ENCODE measurements around the gene BMPR1B.

The BMPR1B gene

DNA sequence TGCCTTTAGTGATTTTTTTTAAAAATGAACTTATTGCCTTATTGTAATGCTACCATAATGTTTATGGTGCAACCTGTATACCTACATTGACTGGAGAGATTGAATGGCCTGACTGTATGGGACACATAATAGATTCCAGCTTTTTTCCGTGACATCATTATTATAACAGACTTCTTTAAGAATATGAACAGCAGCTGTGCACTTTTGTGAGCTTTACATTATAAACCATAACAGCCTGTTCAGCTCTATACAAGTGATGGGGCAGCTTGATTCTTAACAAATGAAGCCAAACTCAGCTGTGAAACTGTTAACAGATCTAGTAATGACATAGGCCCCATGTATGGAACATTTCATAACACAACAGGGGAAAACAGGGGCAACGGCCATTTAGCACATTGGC lies 187.0 kb downstream of the BMPR1B start (continued):
- TF ChIP-seq, protein P1, sequence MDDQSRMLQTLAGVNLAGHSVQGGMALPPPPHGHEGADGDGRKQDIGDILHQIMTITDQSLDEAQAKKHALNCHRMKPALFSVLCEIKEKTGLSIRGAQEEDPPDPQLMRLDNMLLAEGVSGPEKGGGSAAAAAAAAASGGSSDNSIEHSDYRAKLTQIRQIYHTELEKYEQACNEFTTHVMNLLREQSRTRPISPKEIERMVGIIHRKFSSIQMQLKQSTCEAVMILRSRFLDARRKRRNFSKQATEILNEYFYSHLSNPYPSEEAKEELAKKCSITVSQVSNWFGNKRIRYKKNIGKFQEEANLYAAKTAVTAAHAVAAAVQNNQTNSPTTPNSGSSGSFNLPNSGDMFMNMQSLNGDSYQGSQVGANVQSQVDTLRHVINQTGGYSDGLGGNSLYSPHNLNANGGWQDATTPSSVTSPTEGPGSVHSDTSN (CRISPR knock-in tag; IDR thresholded peaks at IDR 0.05) = no peak

DNA sequence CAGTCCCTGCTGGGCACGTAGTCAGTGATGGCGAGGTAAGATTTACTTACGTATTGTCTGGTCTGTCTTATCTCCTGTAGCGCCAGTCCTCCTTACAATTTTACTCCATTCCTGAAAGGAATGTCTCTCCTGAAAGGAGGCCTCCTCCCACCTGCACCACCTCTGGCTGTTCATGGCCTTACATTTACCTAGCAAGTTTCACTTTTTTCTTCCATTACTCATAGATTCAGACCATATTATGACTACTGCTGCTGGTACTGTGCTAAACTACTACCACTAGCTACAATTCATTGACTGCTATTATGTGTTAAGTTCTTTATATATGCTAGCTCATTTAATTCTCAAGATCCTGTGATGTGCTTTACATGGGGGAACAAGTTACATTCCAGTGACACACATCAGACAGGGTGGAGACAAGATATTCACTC lies 189.9 kb downstream of the BMPR1B start:
- TF ChIP-seq, protein P2, sequence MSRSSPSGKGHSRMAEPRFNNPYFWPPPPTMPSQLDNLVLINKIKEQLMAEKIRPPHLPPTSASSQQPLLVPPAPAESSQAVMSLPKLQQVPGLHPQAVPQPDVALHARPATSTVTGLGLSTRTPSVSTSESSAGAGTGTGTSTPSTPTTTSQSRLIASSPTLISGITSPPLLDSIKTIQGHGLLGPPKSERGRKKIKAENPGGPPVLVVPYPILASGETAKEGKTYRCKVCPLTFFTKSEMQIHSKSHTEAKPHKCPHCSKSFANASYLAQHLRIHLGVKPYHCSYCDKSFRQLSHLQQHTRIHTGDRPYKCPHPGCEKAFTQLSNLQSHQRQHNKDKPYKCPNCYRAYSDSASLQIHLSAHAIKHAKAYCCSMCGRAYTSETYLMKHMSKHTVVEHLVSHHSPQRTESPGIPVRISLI (tag by site-specific recombination; IDR thresholded peaks at IDR 0.05) = no peak
- TF ChIP-seq ZNF335 (tag by site-specific recombination; conservative IDR thresholded peaks at IDR 0.05) = no peak
- TF ChIP-seq WT1 (tag by site-specific recombination; IDR thresholded peaks at IDR 0.05) = no peak
- no peak for TF ChIP-seq ZNF560 (tag by site-specific recombination; IDR thresholded peaks at IDR 0.05; ENCODE audit: borderline replicate concordance)
- TF ChIP-seq ZNF629 (tag by site-specific recombination; IDR thresholded peaks at IDR 0.05) = no peak
- TF ChIP-seq ZNF555 (tag by site-specific recombination; conservative IDR thresholded peaks at IDR 0.05) = no peak
- no peak for TF ChIP-seq ZNF184 (tag by site-specific recombination; IDR thresholded peaks at IDR 0.05)
- TF ChIP-seq, protein P3, sequence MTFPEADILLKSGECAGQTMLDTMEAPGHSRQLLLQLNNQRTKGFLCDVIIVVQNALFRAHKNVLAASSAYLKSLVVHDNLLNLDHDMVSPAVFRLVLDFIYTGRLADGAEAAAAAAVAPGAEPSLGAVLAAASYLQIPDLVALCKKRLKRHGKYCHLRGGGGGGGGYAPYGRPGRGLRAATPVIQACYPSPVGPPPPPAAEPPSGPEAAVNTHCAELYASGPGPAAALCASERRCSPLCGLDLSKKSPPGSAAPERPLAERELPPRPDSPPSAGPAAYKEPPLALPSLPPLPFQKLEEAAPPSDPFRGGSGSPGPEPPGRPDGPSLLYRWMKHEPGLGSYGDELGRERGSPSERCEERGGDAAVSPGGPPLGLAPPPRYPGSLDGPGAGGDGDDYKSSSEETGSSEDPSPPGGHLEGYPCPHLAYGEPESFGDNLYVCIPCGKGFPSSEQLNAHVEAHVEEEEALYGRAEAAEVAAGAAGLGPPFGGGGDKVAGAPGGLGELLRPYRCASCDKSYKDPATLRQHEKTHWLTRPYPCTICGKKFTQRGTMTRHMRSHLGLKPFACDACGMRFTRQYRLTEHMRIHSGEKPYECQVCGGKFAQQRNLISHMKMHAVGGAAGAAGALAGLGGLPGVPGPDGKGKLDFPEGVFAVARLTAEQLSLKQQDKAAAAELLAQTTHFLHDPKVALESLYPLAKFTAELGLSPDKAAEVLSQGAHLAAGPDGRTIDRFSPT (tag by site-specific recombination; IDR thresholded peaks at IDR 0.05) = no peak
- TF ChIP-seq YY1 (tag by site-specific recombination; IDR thresholded peaks at IDR 0.05) = no peak
- TF ChIP-seq ZNF623 (tag by site-specific recombination; IDR thresholded peaks at IDR 0.05) = no peak
- TF ChIP-seq GFI1B (tag by site-specific recombination; IDR thresholded peaks at IDR 0.05) = no peak
- no peak for TF ChIP-seq ZNF157 (tag by site-specific recombination; IDR thresholded peaks at IDR 0.05)
- no peak for TF ChIP-seq BCL11A (tag by site-specific recombination; IDR thresholded peaks at IDR 0.05; ENCODE audit: low read depth)
- no peak for TF ChIP-seq ZNF174 (tag by site-specific recombination; IDR thresholded peaks at IDR 0.05)
- Histone ChIP-seq H3K4me3 (ENCODE audit: low read depth, low read length) (no peak overlapping the region), H3K27ac (ENCODE audit: extremely low read depth, low read depth, low read length) (no peak overlapping the region), H3K9me3 (ENCODE audit: control insufficient read depth, insufficient read depth, low read depth, low read length) (no peaks in the 10 kb centered on the region), H3K36me3 (ENCODE audit: control insufficient read depth in 2 of 2, insufficient read depth in 1 of 2, low read length in 2 of 2) (no peaks in the 10 kb centered on the region), H3K4me1 (ENCODE audit: control insufficient read depth, insufficient read depth, low read length) (no peaks in the 10 kb centered on the region)
- ChIA-PET POLR2A (no interaction called here), CTCF (interaction anchor here (0.6 to 0.9 kb wide), 2 partner anchors 291 to 411 kb away, joined by 3 read pairs; no protein-coding TSS in a partner anchor)

DNA sequence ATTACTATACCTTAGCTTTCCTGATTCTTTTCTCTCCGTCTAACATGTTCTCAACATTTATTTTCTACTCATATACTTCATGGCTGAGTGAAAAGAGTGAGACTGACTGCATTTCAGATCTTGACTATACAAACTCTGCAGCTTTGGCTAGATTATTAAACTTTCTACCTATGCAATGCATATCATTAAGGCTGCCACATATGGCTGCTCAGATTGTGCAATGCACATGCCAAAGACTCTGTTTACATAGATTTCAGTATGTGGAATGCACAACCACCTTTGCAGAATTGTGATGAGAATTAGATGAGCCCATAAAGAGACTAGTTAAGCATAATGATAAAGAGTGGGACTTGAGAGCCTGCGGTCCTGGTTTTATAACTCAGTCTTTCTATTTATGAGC lies 196.5 kb downstream of the BMPR1B start:
- ChIA-PET CTCF (interaction anchor here (0.6 kb wide), 1 partner anchor 334 kb away, joined by 5 read pairs; no protein-coding TSS in a partner anchor), POLR2A (no interaction called here)
- Histone ChIP-seq H3K4me1 (ENCODE audit: control insufficient read depth, insufficient read depth, low read length) (no peaks in the 10 kb centered on the region), H3K4me3 (ENCODE audit: low read depth, low read length) (no peak overlapping the region), H3K36me3 (ENCODE audit: control insufficient read depth in 2 of 2, insufficient read depth in 1 of 2, low read length in 2 of 2) (no peaks in the 10 kb centered on the region), H3K9me3 (ENCODE audit: control insufficient read depth, insufficient read depth, low read depth, low read length) (no peaks in the 10 kb centered on the region), H3K27ac (ENCODE audit: extremely low read depth, low read depth, low read length) (no peak overlapping the region)
- TF ChIP-seq ZNF24 (tag by site-specific recombination; IDR thresholded peaks at IDR 0.05) (no peak), ZNF830 (tag by site-specific recombination; IDR thresholded peaks at IDR 0.05; ENCODE audit: low read depth) (no peak), SCRT2 (tag by site-specific recombination; IDR thresholded peaks at IDR 0.05) (no peak), ZNF138 (tag by site-specific recombination; IDR thresholded peaks at IDR 0.05; ENCODE audit: borderline replicate concordance) (no peak), ZNF544 (tag by site-specific recombination; IDR thresholded peaks at IDR 0.05) (no peak), ZNF221 (tag by site-specific recombination; IDR thresholded peaks at IDR 0.05; ENCODE audit: borderline replicate concordance) (no peak), ZBTB20 (tag by site-specific recombination; IDR thresholded peaks at IDR 0.05) (no peak), ZBTB1 (tag by site-specific recombination; IDR thresholded peaks at IDR 0.05) (no peak), REPIN1 (tag by site-specific recombination; IDR thresholded peaks at IDR 0.05; ENCODE audit: low read depth) (no peak), EGR2 (tag by site-specific recombination; IDR thresholded peaks at IDR 0.05; ENCODE audit: low read depth) (no peak)
- TF ChIP-seq, protein P4, sequence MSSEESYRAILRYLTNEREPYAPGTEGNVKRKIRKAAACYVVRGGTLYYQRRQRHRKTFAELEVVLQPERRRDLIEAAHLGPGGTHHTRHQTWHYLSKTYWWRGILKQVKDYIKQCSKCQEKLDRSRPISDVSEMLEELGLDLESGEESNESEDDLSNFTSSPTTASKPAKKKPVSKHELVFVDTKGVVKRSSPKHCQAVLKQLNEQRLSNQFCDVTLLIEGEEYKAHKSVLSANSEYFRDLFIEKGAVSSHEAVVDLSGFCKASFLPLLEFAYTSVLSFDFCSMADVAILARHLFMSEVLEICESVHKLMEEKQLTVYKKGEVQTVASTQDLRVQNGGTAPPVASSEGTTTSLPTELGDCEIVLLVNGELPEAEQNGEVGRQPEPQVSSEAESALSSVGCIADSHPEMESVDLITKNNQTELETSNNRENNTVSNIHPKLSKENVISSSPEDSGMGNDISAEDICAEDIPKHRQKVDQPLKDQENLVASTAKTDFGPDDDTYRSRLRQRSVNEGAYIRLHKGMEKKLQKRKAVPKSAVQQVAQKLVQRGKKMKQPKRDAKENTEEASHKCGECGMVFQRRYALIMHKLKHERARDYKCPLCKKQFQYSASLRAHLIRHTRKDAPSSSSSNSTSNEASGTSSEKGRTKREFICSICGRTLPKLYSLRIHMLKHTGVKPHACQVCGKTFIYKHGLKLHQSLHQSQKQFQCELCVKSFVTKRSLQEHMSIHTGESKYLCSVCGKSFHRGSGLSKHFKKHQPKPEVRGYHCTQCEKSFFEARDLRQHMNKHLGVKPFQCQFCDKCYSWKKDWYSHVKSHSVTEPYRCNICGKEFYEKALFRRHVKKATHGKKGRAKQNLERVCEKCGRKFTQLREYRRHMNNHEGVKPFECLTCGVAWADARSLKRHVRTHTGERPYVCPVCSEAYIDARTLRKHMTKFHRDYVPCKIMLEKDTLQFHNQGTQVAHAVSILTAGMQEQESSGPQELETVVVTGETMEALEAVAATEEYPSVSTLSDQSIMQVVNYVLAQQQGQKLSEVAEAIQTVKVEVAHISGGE (tag by site-specific recombination; conservative IDR thresholded peaks at IDR 0.05; ENCODE audit: low read depth) = no peak

All from HEK293 (cell line).